Heart right ventricle (tissue), 16 donors: ENCODE measurements around the gene DRAXIN. TPM values are rescaled to one million over a fixed set of nuclear protein-coding genes. Genes with fewer than 3 reads are reported as not detected.

Experiments used
- ATAC-seq, 8 donors: fragments of 200-7000 bp; cut with Tn5 transposase; one replicate each; pipeline ENCODE4 v1.9.1; 2020; ENCODE audit warnings: mild to moderate bottlenecking in 8 of 8, moderate library complexity in 8 of 8, moderate number of reproducible peaks in 1 of 8
- DNase-seq, 2 donors: peaks; one replicate each; pipeline ENCODE4 v3.0.0-alpha.2; 2020
- H3K27ac ChIP-seq, 10 donors: fragments of 200-600 bp; sonication (generic) in 2 of 10; one replicate each; pipeline versions ENCODE4 v1.5.0 to v1.8.0; 2020 to 2022; ENCODE audit warnings: mild to moderate bottlenecking in 3 of 10
- H3K27me3 ChIP-seq, 7 donors: fragments of 200-600 bp; one replicate each; pipeline ENCODE4 v1.8.0; 2021 to 2022; ENCODE audit warnings: mild to moderate bottlenecking in 2 of 7
- H3K36me3 ChIP-seq, 9 donors: fragments of 200-600 bp; sonication (generic) in 1 of 9; one replicate each; pipeline versions ENCODE4 v1.5.0 to v1.8.0; 2020 to 2022; ENCODE audit warnings: mild to moderate bottlenecking in 2 of 9
- H3K4me1 ChIP-seq, 9 donors: fragments of 200-600 bp; sonication (generic) in 1 of 9; one replicate each; pipeline versions ENCODE4 v1.5.0 to v1.8.0; 2020 to 2022; ENCODE audit warnings: mild to moderate bottlenecking in 4 of 9
- H3K4me3 ChIP-seq, 10 donors: fragments of 200-600 bp; sonication (generic) in 2 of 10; one replicate each; pipeline versions ENCODE4 v1.5.0 to v1.8.0; 2020 to 2022; ENCODE audit warnings: mild to moderate bottlenecking in 7 of 10, moderate library complexity in 2 of 10
- H3K9me3 ChIP-seq, 11 donors: fragments of 200-600 bp in 10 of 11; sonication (generic) in 2 of 11; one replicate each; pipeline versions ENCODE4 v1.5.0 to v1.8.0; 2013 to 2022; ENCODE audit warnings: mild to moderate bottlenecking in 2 of 11, control low read depth in 1 of 11, moderate library complexity in 1 of 11
- WGBS, 2 donors: extraction: QIAGEN DNeasy Blood & Tissue Kit; methylation state at CpG; one replicate each; pipeline ENCODE4 v1.1.7; 2013; ENCODE audit warnings: inconsistent platforms in 1 of 2; 5-methylcytosine and 5-hydroxymethylcytosine counted together
- intact Hi-C, 10 donors: fragments of 100-400 bp; cut with DNase I; formaldehyde crosslinking; loops; one replicate each; pipeline versions ENCODE4 v1.11.1 to v1.14.2; 2022
- polyA plus RNA-seq, 2 donors: library from polyadenylated mRNA; stranded (reverse); fragments of 200-250 nt; gene quantifications; one replicate each; pipeline ENCODE4 v1.2.3, GENCODE V29; 2013
- total RNA-seq, 10 donors: library from RNA; stranded (reverse); fragmentation: NEBNext Ultra II Directional in 3 of 10; extraction: Animal tissue kit (Norgen Biotek cat#: 25700) in 3 of 10; gene quantifications; one replicate each; pipeline versions ENCODE4 v1.2.1 to v1.2.4, GENCODE V29; 2021 to 2023
- TF ChIP-seq, protein P1 (sequence below), 9 donors: fragments of 200-600 bp; sonication (generic) in 2 of 9; IDR thresholded peaks; one replicate each; pipeline versions ENCODE4 v1.5.0 to v1.8.0; 2021 to 2022; ENCODE audit warnings: antibody characterized with exemption in 9 of 9, mild to moderate bottlenecking in 5 of 9, moderate library complexity in 1 of 9
- donor health status: Arrhythmogenic right ventricular cardiomyopathy.
- donor health status: ischemic (EF 13 %, LVEDD 7.1; RV severe dilation, severe dysfunction).
- donor health status: healthy with polysubstance abuse.
- donor health status: DM: no; HTN: yes; CAD: no.
- donor health status: DM: no; HTN: no; CAD: no.
- donor health status: ischemic (EF 25% LVEDD 6.9; RV normal size, moderate dysfunction).
- donor health status: ischemic (EF 25% LVEDD 5.7; RV mildly dilated, moderate dysfunction).
- donor health status: healthy.
- donor health status: DM: yes; HTN: yes; CAD: no.
- donor health status: Ischemic cardiomyopathy.
- donor health status: ischemic (EF 35%, LVEDD 5.7; RV mildly dilated, moderate dysfunction).
- donor health status: nonischemic (EF 11% LVEDD 7.7; RV severe dilation, severe dysfunction).
- donor health status: DM: yes; HTN: yes; CAD: no.
- donor health status: PGD.
- donor health status: ischemic (EF 29% LVEDD 5.4; RV normal size, mild dysfunction).
- donor health status: nonischemic (EF 23%, LVEDD 6.1; RV moderate dilation, normal function).

DRAXIN gene
- total and polyA plus RNA-seq, 12 donors, result 0.01 to 0.18 (median 0.08) TPM; not detected in 2

DNA sequence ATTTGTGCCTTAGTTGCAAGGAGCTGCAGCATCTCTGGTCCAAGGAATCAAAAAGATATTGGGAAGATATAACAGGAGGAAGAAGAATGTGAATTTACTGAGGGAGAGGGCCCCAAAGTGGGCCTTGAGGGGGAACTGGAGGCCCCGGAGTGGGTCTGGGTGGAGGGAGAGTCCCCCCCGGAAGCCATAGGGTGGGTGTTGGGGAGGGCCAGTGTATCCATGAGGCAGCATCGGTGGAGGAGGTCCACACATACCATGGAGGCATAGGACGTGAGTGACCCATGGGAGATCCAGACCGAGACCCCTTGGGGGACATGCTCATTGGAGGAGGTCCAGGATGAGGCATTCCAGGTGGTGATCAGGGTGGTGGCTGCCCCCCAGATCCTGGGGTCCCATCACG lies 69.8 kb downstream of the DRAXIN start:
- WGBS, 2 donors, result 75 to 83% methylated on average over 6 of the region's 6 CpGs
- Histone ChIP-seq H3K27ac (no peak overlapping the region), H3K27me3 (peaks cover 0 to 25% (median 19%) of the 10 kb centered on the region in 7 donors), H3K4me3 (no peak overlapping the region), H3K4me1 (peaks cover 0 to 9% (median 3%) of the 10 kb centered on the region in 9 donors), H3K36me3 (no peaks in the 10 kb centered on the region), H3K9me3 (no peaks in the 10 kb centered on the region)
- intact Hi-C loops, result no loop called here
- DNase-seq (no peak), ATAC-seq (no peak)
- TF ChIP-seq, protein P1, sequence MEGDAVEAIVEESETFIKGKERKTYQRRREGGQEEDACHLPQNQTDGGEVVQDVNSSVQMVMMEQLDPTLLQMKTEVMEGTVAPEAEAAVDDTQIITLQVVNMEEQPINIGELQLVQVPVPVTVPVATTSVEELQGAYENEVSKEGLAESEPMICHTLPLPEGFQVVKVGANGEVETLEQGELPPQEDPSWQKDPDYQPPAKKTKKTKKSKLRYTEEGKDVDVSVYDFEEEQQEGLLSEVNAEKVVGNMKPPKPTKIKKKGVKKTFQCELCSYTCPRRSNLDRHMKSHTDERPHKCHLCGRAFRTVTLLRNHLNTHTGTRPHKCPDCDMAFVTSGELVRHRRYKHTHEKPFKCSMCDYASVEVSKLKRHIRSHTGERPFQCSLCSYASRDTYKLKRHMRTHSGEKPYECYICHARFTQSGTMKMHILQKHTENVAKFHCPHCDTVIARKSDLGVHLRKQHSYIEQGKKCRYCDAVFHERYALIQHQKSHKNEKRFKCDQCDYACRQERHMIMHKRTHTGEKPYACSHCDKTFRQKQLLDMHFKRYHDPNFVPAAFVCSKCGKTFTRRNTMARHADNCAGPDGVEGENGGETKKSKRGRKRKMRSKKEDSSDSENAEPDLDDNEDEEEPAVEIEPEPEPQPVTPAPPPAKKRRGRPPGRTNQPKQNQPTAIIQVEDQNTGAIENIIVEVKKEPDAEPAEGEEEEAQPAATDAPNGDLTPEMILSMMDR (IDR thresholded peaks at IDR 0.05), result no peak

- 6 to 7% methylated on average over 29 of the region's 29 CpGs for WGBS, 2 donors
- intact Hi-C loops, result no loop called here
- DNase-seq (no peak), ATAC-seq (peak in 3 of 8 donors; percentile 29 to 51 (median 48))
- Histone ChIP-seq H3K36me3 (no peaks in the 10 kb centered on the region), H3K9me3 (no peaks in the 10 kb centered on the region), H3K4me3 (peak within 1 kb of the TSS in 1 of 10 donors; percentile 32), H3K27ac (no peak within 1 kb of the TSS), H3K27me3 (peaks cover 0 to 25% (median 19%) of the 10 kb centered on the region in 7 donors), H3K4me1 (peaks cover 0 to 9% (median 3%) of the 10 kb centered on the region in 9 donors)
- TF ChIP-seq, protein P1 (IDR thresholded peaks at IDR 0.05), result no peak
These were observed 70.5 kb downstream of the DRAXIN start, which contains the start of gene C1orf167 for GRCh38 chr1:11761988-11762406. TSS of gene C1orf167 (plus strand) at chr1:11762193. CDS start at chr1:11764401, 2,208 bp downstream.

DNA sequence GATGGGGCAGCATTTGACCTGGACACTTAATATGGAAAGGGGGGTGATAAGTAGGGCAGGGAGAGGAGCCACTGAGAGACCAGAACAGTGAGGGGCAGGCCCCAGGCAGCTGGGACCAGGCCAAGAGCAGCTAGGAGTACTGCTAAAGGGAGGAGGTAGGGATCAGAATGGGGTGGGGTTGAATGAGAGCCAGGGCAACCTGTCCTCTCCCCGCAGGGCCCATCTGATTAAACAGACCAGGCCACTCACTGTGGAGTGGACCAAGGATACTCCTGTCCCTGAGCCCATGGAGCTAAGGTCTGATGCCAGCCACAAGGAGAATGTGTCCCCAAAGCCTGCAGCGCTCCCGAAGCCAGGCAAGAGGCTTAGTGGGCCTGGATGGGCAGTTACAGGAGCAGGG lies 72.6 kb downstream of the DRAXIN start:
- intact Hi-C loops, result no loop called here
- DNase-seq (no peak), ATAC-seq (no peak)
- no peaks in the 10 kb centered on the region for H3K36me3 ChIP-seq
- peaks cover 0 to 25% (median 19%) of the 10 kb centered on the region in 7 donors for H3K27me3 ChIP-seq
- WGBS, 2 donors, result 81 to 98% methylated on average over 3 of the region's 3 CpGs
- no peak overlapping the region for H3K27ac ChIP-seq
- peaks cover 0 to 17% (median 11%) of the 10 kb centered on the region in 9 donors for H3K4me1 ChIP-seq
- no peaks in the 10 kb centered on the region for H3K9me3 ChIP-seq
- no peak overlapping the region for H3K4me3 ChIP-seq
- TF ChIP-seq, protein P1 (IDR thresholded peaks at IDR 0.05), result no peak

DNA sequence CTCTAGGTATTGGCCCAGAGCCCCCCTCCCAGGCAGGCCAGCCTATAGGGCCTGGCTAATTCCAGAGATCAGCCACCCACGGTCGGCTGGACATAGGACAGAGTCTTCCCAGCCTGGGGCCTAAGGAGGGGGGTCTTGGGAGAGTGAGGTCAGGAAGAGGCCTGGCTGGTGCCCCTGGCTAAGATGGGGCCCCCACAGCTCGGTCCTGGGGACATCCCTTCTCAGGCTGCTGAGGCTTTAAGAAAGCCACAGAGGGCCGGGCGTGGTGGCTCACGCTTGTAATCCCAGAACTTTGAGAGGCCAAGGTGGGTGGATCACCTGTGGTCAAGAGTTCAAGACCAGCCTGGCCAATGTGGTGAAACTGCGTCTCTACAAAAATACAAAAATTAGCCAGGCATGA lies 73.0 kb downstream of the DRAXIN start:
- intact Hi-C loops, result no loop called here
- Histone ChIP-seq H3K4me1 (peaks cover 0 to 19% (median 11%) of the 10 kb centered on the region in 9 donors), H3K36me3 (no peaks in the 10 kb centered on the region), H3K27ac (no peak overlapping the region), H3K9me3 (no peaks in the 10 kb centered on the region), H3K27me3 (peaks cover 0 to 25% (median 19%) of the 10 kb centered on the region in 7 donors), H3K4me3 (no peak overlapping the region)
- DNase-seq (no peak), ATAC-seq (no peak)
- TF ChIP-seq, protein P1 (IDR thresholded peaks at IDR 0.05), result no peak
- WGBS, 2 donors, result 85 to 90% methylated on average over 6 to 7 of the region's 7 CpGs
